HG03139 (cell line): ENCODE data around the gene FCGR3A.
A peak's percentile ranks its signal among the peaks of the same experiment; 100 is the strongest.
"Not testable (repeated sequence)": the region's sequence is repeated elsewhere in the genome, so short reads cannot be mapped to it uniquely, and the experiment has no call there.

Source experiments
- ATAC-seq: cut with Tn5 transposase; IDR thresholded peaks from one replicate; pipeline ENCODE4 v1.9.1; 2021; ENCODE audit not compliant: unreplicated experiment

Gene FCGR3A

GRCh38 chr1:161557506-161558450 is 8.2 kb upstream of the FCGR3A start:
- ATAC-seq: not testable (repeated sequence)

GRCh38 chr1:161556990-161557389 is 7.4 kb upstream of the FCGR3A start:
- not testable (repeated sequence) for ATAC-seq

- ATAC-seq: not testable (repeated sequence)
Observed at GRCh38 chr1:161556143-161556542, 6.5 kb upstream of the FCGR3A start.

GRCh38 chr1:161554815-161555417 is 5.3 kb upstream of the FCGR3A start:
- not testable (repeated sequence) for ATAC-seq

- ATAC-seq: not testable (repeated sequence)
Observed at GRCh38 chr1:161554340-161554739, 4.7 kb upstream of the FCGR3A start.

- not testable (repeated sequence) for ATAC-seq
Observed at GRCh38 chr1:161553631-161554030, 4.0 kb upstream of the FCGR3A start.

GRCh38 chr1:161550942-161551341 is 1.3 kb upstream of the FCGR3A start:
- ATAC-seq: not testable (repeated sequence)

GRCh38 chr1:161548749-161549406 is 740 bp downstream of the FCGR3A start:
- ATAC-seq: not testable (repeated sequence)

GRCh38 chr1:161547995-161548741 is 1.4 kb downstream of the FCGR3A start:
- ATAC-seq: not testable (repeated sequence)

GRCh38 chr1:161545005-161545731 is 4.5 kb downstream of the FCGR3A start:
- not testable (repeated sequence) for ATAC-seq

- ATAC-seq: not testable (repeated sequence)
Observed at GRCh38 chr1:161543125-161543524, 6.5 kb downstream of the FCGR3A start.

- peak; percentile 52 for ATAC-seq
Observed at GRCh38 chr1:161542091-161542559, 7.5 kb downstream of the FCGR3A start.

- peak; percentile 24 for ATAC-seq
Observed at GRCh38 chr1:161540570-161540960, 9.1 kb downstream of the FCGR3A start.

GRCh38 chr1:161539731-161540569 is 9.7 kb downstream of the FCGR3A start:
- ATAC-seq: peak; percentile 37

GRCh38 chr1:161538925-161539479 is 10.6 kb downstream of the FCGR3A start:
- not testable (repeated sequence) for ATAC-seq

- ATAC-seq: not testable (repeated sequence)
Observed at GRCh38 chr1:161537068-161537669, 12.4 kb downstream of the FCGR3A start.

GRCh38 chr1:161532644-161533567 is 16.7 kb downstream of the FCGR3A start:
- not testable (repeated sequence) for ATAC-seq
